CD14-positive monocyte (primary cell): ENCODE measurements around the gene PAQR5. TPM values are rescaled to one million over a fixed set of nuclear protein-coding genes. Genes with fewer than 3 reads are reported as not detected.

Experiments
- DNase-seq, 3 donors: peaks; one replicate each; pipeline ENCODE4 v3.0.0-alpha.2; 2011 to 2022
- H2AFZ ChIP-seq: 2 replicates; pipeline ENCODE4 v1.6.0; 2012; ENCODE audit warnings: mild to moderate bottlenecking, low read depth, low read length, inconsistent platforms; ENCODE audit not compliant: insufficient read depth, poor library complexity, severe bottlenecking
- H3K27ac ChIP-seq, 2 donors: 1 replicate in 1 of 2; 2 replicates in 1 of 2; pipeline ENCODE4 v1.5.1; 2012 to 2013; ENCODE audit warnings: low read length in 2 of 2, control low read depth in 1 of 2, inconsistent platforms in 1 of 2, low read depth in 1 of 2, mild to moderate bottlenecking in 1 of 2
- H3K27me3 ChIP-seq, 2 donors: one replicate each; pipeline versions ENCODE4 v1.6.0 to v1.6.1; 2011 to 2013; ENCODE audit warnings: low read length in 2 of 2; ENCODE audit not compliant: control insufficient read depth in 2 of 2, insufficient read depth in 2 of 2
- H3K36me3 ChIP-seq, 2 donors: replicated peaks in 1 of 2; 1 replicate in 1 of 2; 2 replicates in 1 of 2; pipeline versions ENCODE4 v1.5.1 to v1.6.1; 2012 to 2013; ENCODE audit warnings: low read length in 2 of 2, control low read depth in 1 of 2, inconsistent platforms in 1 of 2, mild to moderate bottlenecking in 1 of 2; ENCODE audit not compliant: insufficient read depth in 2 of 2, control insufficient read depth in 1 of 2
- H3K4me1 ChIP-seq, 2 donors: 1 replicate in 1 of 2; 2 replicates in 1 of 2; pipeline versions ENCODE4 v1.5.1 to v1.6.1; 2012 to 2013; ENCODE audit warnings: low read length in 2 of 2, control low read depth in 1 of 2, inconsistent platforms in 1 of 2, mild to moderate bottlenecking in 1 of 2, moderate library complexity in 1 of 2; ENCODE audit not compliant: insufficient read depth in 2 of 2, control insufficient read depth in 1 of 2
- H3K4me2 ChIP-seq: replicated peaks from 2 replicates; pipeline ENCODE3; 2012; ENCODE audit warnings: low read length, moderate library complexity, mild to moderate bottlenecking; ENCODE audit not compliant: poor library complexity, severe bottlenecking; ENCODE audit errors: extremely low read depth
- H3K4me3 ChIP-seq, 3 experiments: fragments of 200-600 bp in 1 of 3; sonication (generic) in 1 of 3; replicated peaks in 1 of 3; 1 replicate in 2 of 3; 2 replicates in 1 of 3; pipeline ENCODE4 v1.5.1; 2011 to 2013; ENCODE audit warnings: low read length in 3 of 3, mild to moderate bottlenecking in 3 of 3, control low read depth in 2 of 3, low read depth in 2 of 3, inconsistent platforms in 1 of 3, moderate library complexity in 1 of 3
- H3K79me2 ChIP-seq: 2 replicates; pipeline ENCODE4 v1.6.0; 2012; ENCODE audit warnings: mild to moderate bottlenecking, control low read depth, inconsistent platforms, low read length, moderate library complexity; ENCODE audit not compliant: insufficient read depth
- H3K9ac ChIP-seq: 2 replicates; pipeline ENCODE4 v1.6.0; 2017; ENCODE audit warnings: low read length, mild to moderate bottlenecking; ENCODE audit not compliant: insufficient read depth, poor library complexity, severe bottlenecking
- H3K9me3 ChIP-seq, 2 donors: replicated peaks in 1 of 2; 1 replicate in 1 of 2; 2 replicates in 1 of 2; pipeline versions ENCODE4 v1.5.1 to v1.6.1; 2012 to 2013; ENCODE audit warnings: low read length in 2 of 2, control low read depth in 1 of 2; ENCODE audit not compliant: control insufficient read depth in 1 of 2, insufficient read depth in 1 of 2
- H4K20me1 ChIP-seq: 2 replicates; pipeline ENCODE4 v1.6.0; 2012; ENCODE audit warnings: mild to moderate bottlenecking, low read length, control low read depth, moderate library complexity; ENCODE audit not compliant: insufficient read depth
- H3K27ac Mint-ChIP-seq, 7 donors: one replicate each; pipeline ENCODE4 v1.8.0; 2020; ENCODE audit warnings: mild to moderate bottlenecking in 7 of 7, mixed read lengths in 7 of 7, moderate library complexity in 6 of 7, inconsistent platforms in 2 of 7
- H3K27me3 Mint-ChIP-seq, 3 donors: one replicate each; pipeline ENCODE4 v1.8.0; 2021 to 2022; ENCODE audit warnings: low read depth in 3 of 3, mild to moderate bottlenecking in 3 of 3, mixed read lengths in 3 of 3, moderate library complexity in 3 of 3, inconsistent platforms in 1 of 3
- H3K36me3 Mint-ChIP-seq, 2 donors: one replicate each; pipeline ENCODE4 v1.8.0; 2020; ENCODE audit warnings: mixed read lengths in 2 of 2, inconsistent platforms in 1 of 2, mild to moderate bottlenecking in 1 of 2
- H3K4me1 Mint-ChIP-seq: one replicate; pipeline ENCODE4 v1.8.0; 2020; ENCODE audit warnings: mild to moderate bottlenecking, mixed read lengths
- H3K4me3 Mint-ChIP-seq, 2 donors: one replicate each; pipeline ENCODE4 v1.8.0; 2020; ENCODE audit warnings: mild to moderate bottlenecking in 2 of 2, mixed read lengths in 2 of 2, moderate library complexity in 1 of 2
- H3K9me3 Mint-ChIP-seq, 7 donors: one replicate each; pipeline ENCODE4 v1.8.0; 2020 to 2022; ENCODE audit warnings: mixed read lengths in 7 of 7, mild to moderate bottlenecking in 6 of 7, moderate library complexity in 6 of 7, inconsistent platforms in 2 of 7
- CTCF ChIP-seq: fragments of 200-600 bp; IDR thresholded peaks from one replicate; pipeline ENCODE4 v1.8.0; 2022; ENCODE audit warnings: antibody characterized with exemption, mild to moderate bottlenecking
- WGBS: methylation state at CpG from one replicate; pipeline ENCODE4 v1.1.5; 2013; ENCODE audit warnings: missing lambda C conversion rate; ENCODE audit not compliant: insufficient coverage; 5-methylcytosine and 5-hydroxymethylcytosine counted together
- intact Hi-C, 2 donors: fragments of 100-400 bp; cut with micrococcal nuclease; formaldehyde crosslinking; loops; one replicate each; pipeline versions ENCODE4 v1.15.0 to v1.15.1; 2023
- polyA plus RNA-seq, 3 donors: library from polyadenylated mRNA; depleted of rRNA in 1 of 3; unstranded in 2 of 3; stranded (reverse) in 1 of 3; fragments of 300-500 nt in 2 of 3; fragments of >200 nt in 1 of 3; fragmentation: Illumina TruSeq in 2 of 3; gene quantifications; 1 replicate in 2 of 3; 2 replicates in 1 of 3; pipeline ENCODE4 v1.2.3, GENCODE V29; 2012 to 2021

The PAQR5 gene
- polyA plus RNA-seq, 3 donors, result not detected

- H3K27ac ChIP-seq, result peak within 1 kb of the TSS; percentile 82 to 91
- no peaks in the 10 kb centered on the region for H3K9me3 Mint-ChIP-seq
- H3K36me3 ChIP-seq, result peaks cover 24 to 41% of the 10 kb centered on the region in 2 donors
- H3K9me3 ChIP-seq, result no peaks in the 10 kb centered on the region
- H3K36me3 Mint-ChIP-seq, result peaks cover 27 to 42% of the 10 kb centered on the region in 2 donors
- peaks cover 39% of the 10 kb centered on the region for H3K79me2 ChIP-seq
- H3K27me3 ChIP-seq, result no peaks in the 10 kb centered on the region
- peak within 1 kb of the TSS; percentile 95 to 99 for H3K4me3 Mint-ChIP-seq
- H3K4me2 ChIP-seq, result peak within 1 kb of the TSS; percentile 94
- H3K4me1 Mint-ChIP-seq, result peaks cover 38% of the 10 kb centered on the region
- no peak for TF ChIP-seq CTCF
- H3K27ac Mint-ChIP-seq, result peak within 1 kb of the TSS; percentile 88 to 97 (median 96)
- under 1% methylated on average over 74 of the region's 77 CpGs for WGBS
- peak within 1 kb of the TSS; percentile 97 for H2AFZ ChIP-seq
- peaks cover 29 to 36% of the 10 kb centered on the region in 2 donors for H3K4me1 ChIP-seq
- peak within 1 kb of the TSS; percentile 82 to 97 (median 89) for H3K4me3 ChIP-seq
- DNase-seq, result peak; percentile 93 to 97 (median 94)
- intact Hi-C loops, result loop anchor here (2.0 kb wide), 2 partner anchors 38 to 40 kb away; partner anchors contain the start of gene KIF23 (in 1 of the 2)
- no peaks in the 10 kb centered on the region for H3K27me3 Mint-ChIP-seq
- peaks cover 43% of the 10 kb centered on the region for H4K20me1 ChIP-seq
- H3K9ac ChIP-seq, result peak within 1 kb of the TSS; percentile 87
Observed at GRCh38 chr15:69452692-69453521, 154.2 kb downstream of the PAQR5 start, which contains the start of gene RPLP1. RPLP1 (plus strand) TSS chr15:69452818; CDS start chr15:69452949, 131 bp downstream.

GRCh38 chr15:69454953-69455352, 156.2 kb downstream of the PAQR5 start:
- H3K9me3 ChIP-seq, result no peaks in the 10 kb centered on the region
- H3K27me3 ChIP-seq, result no peaks in the 10 kb centered on the region
- no peak overlapping the region for H3K27ac ChIP-seq
- peak overlapping the region in 1 of 3 experiments; percentile 97 for H3K4me3 ChIP-seq
- H3K79me2 ChIP-seq, result peaks cover 39% of the 10 kb centered on the region
- intact Hi-C loops, result no loop called here
- peaks cover 29 to 36% of the 10 kb centered on the region in 2 donors for H3K4me1 ChIP-seq
- no peaks in the 10 kb centered on the region for H3K27me3 Mint-ChIP-seq
- no peak for TF ChIP-seq CTCF
- H2AFZ ChIP-seq, result no peak overlapping the region
- peak overlapping the region in 1 of 7 donors; percentile 46 for H3K27ac Mint-ChIP-seq
- no peaks in the 10 kb centered on the region for H3K9me3 Mint-ChIP-seq
- peaks cover 26 to 37% of the 10 kb centered on the region in 2 donors for H3K36me3 Mint-ChIP-seq
- no peak overlapping the region for H3K9ac ChIP-seq
- no peak for DNase-seq
- H3K4me1 Mint-ChIP-seq, result peaks cover 38% of the 10 kb centered on the region
- peak overlapping the region; percentile 94 for H3K4me2 ChIP-seq
- peaks cover 24 to 33% of the 10 kb centered on the region in 2 donors for H3K36me3 ChIP-seq
- H3K4me3 Mint-ChIP-seq, result no peak overlapping the region
- 57% methylated on average over 5 of the region's 5 CpGs for WGBS
- peaks cover 43% of the 10 kb centered on the region for H4K20me1 ChIP-seq
